Spleen (tissue), 11 donors: ENCODE results near the gene ABCD3. TPM values are rescaled to one million over a fixed set of nuclear protein-coding genes. Genes with fewer than 3 reads are reported as not detected.
"Not testable (repeated sequence)": the region's sequence is repeated elsewhere in the genome, so short reads cannot be mapped to it uniquely, and the experiment has no call there.

Source experiments
- DNase-seq: peaks from one replicate; pipeline ENCODE4 v3.0.0-alpha.2; 2020
- H3K27ac ChIP-seq, 8 donors: fragments of 200-600 bp; sonication (generic) in 7 of 8; 1 replicate in 4 of 8; 2 replicates in 4 of 8; pipeline versions ENCODE4 v1.5.0 to v1.8.0; 2016 to 2021; ENCODE audit warnings: inconsistent platforms in 4 of 8, mild to moderate bottlenecking in 4 of 8, moderate library complexity in 1 of 8
- H3K27me3 ChIP-seq, 7 donors: fragments of 200-600 bp; sonication (generic) in 6 of 7; replicated peaks in 1 of 7; 1 replicate in 4 of 7; 2 replicates in 3 of 7; pipeline versions ENCODE4 v1.5.0 to v1.8.0; 2016 to 2021; ENCODE audit warnings: inconsistent platforms in 3 of 7, mild to moderate bottlenecking in 1 of 7
- H3K36me3 ChIP-seq, 6 donors: fragments of 200-600 bp; sonication (generic) in 5 of 6; 1 replicate in 4 of 6; 2 replicates in 2 of 6; pipeline versions ENCODE4 v1.5.0 to v1.8.0; 2016 to 2021; ENCODE audit warnings: inconsistent platforms in 2 of 6
- H3K4me1 ChIP-seq, 6 donors: fragments of 200-600 bp; sonication (generic) in 5 of 6; 1 replicate in 3 of 6; 2 replicates in 3 of 6; pipeline versions ENCODE4 v1.5.0 to v1.8.0; 2016 to 2021; ENCODE audit warnings: inconsistent platforms in 3 of 6
- H3K4me3 ChIP-seq, 8 donors: fragments of 200-600 bp; sonication (generic) in 7 of 8; 1 replicate in 4 of 8; 2 replicates in 4 of 8; pipeline versions ENCODE4 v1.5.0 to v1.8.0; 2016 to 2021; ENCODE audit warnings: inconsistent platforms in 4 of 8, mild to moderate bottlenecking in 4 of 8, moderate library complexity in 2 of 8
- H3K9me3 ChIP-seq, 8 donors: fragments of 200-600 bp; sonication (generic) in 7 of 8; 1 replicate in 4 of 8; 2 replicates in 4 of 8; pipeline versions ENCODE4 v1.5.0 to v1.8.0; 2016 to 2021; ENCODE audit warnings: inconsistent platforms in 4 of 8
- POLR2A ChIP-seq, 3 donors: fragments of 450-650 bp; IDR thresholded peaks; one replicate each; pipeline ENCODE4 v1.5.1; 2017; ENCODE audit warnings: antibody characterized with exemption in 3 of 3, mild to moderate bottlenecking in 1 of 3
- POLR2AphosphoS5 ChIP-seq, 3 donors: sonication (generic); formaldehyde crosslinking; IDR thresholded peaks; one replicate each; pipeline ENCODE4 v1.5.1; 2017; ENCODE audit warnings: antibody characterized with exemption in 3 of 3
- whole genome bisulfite sequencing, 5 donors: extraction: QIAGEN DNeasy Blood & Tissue Kit in 3 of 5; methylation state at CpG; one replicate each; pipeline versions ENCODE4 v1.1.5 to v1.1.7; 2013 to 2018; 5-methylcytosine and 5-hydroxymethylcytosine counted together
- intact Hi-C: fragments of 100-400 bp; cut with DNase I; formaldehyde crosslinking; loops from one replicate; pipeline ENCODE4 v1.15.0; 2023; ENCODE audit warnings: low total_unique reads
- polyA plus RNA-seq, 3 donors: library from polyadenylated mRNA; stranded (reverse); fragments of 200-250 nt; gene quantifications; one replicate each; pipeline ENCODE4 v1.2.1, GENCODE V29; 2013
- total RNA-seq, 7 donors: library from RNA; depleted of rRNA in 3 of 7; stranded (reverse); fragments of >200 nt in 3 of 7; fragmentation: NEBNext Ultra II Directional in 4 of 7; extraction: Animal tissue kit (Norgen Biotek cat#: 25700) in 4 of 7; gene quantifications; one replicate each; pipeline versions ENCODE4 v1.1.0 to v1.2.1, GENCODE V29; 2016 to 2021
- TF ChIP-seq, protein P1 (sequence below), 11 experiments: fragments of 200-600 bp in 7 of 11; fragments of 450-650 bp in 4 of 11; sonication (generic) in 4 of 11; IDR thresholded peaks in 8 of 11; conservative IDR thresholded peaks in 3 of 11; 1 replicate in 7 of 11; 2 replicates in 4 of 11; pipeline versions ENCODE4 v1.4.0 to v1.8.0; 2016 to 2021; ENCODE audit warnings: antibody characterized with exemption in 11 of 11, inconsistent platforms in 4 of 11, mild to moderate bottlenecking in 1 of 11
- donor health status: healthy with polysubstance abuse.
- donor health status: DM: no; HTN: no; CAD: no; lungs with moderate emphysema.
- donor health status: DM: no; HTN: no; CAD: no.
- donor health status: Bipolar disorder and iron deficiency.
- donor health status: healthy.
- donor health status: DM: no; HTN: no; CAD: no.
- donor health status: DM: yes; HTN: yes; CAD: no.

ABCD3 gene
- total and polyA plus RNA-seq, 10 donors = 9.1 to 30.8 (median 19.8) TPM

DNA sequence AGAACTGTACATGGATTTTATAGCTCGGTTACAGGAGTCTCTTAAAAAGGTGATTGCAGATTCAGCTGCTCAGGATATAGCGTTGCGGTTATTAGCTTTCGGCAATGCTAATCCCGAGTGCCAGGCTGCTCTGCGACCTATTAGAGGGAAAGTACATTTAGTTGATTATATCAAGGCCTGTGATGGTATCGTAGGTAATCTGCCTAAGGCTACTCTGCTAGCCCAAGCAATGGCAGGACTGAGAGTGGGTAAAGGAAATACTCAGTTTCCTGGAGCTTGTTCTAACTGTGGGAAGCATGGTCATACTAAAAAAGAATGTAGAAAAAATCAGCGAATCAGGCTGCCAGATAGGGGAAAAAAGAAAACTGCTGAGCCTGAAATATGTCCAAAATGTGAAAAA is 27.5 kb downstream of the ABCD3 start:
- peaks cover 10 to 92% (median 87%) of the 10 kb centered on the region in 8 donors for H3K9me3 ChIP-seq
- 97 to 98% (median 97%) methylated on average over 8 of the region's 8 CpGs for WGBS, 5 donors

DNA sequence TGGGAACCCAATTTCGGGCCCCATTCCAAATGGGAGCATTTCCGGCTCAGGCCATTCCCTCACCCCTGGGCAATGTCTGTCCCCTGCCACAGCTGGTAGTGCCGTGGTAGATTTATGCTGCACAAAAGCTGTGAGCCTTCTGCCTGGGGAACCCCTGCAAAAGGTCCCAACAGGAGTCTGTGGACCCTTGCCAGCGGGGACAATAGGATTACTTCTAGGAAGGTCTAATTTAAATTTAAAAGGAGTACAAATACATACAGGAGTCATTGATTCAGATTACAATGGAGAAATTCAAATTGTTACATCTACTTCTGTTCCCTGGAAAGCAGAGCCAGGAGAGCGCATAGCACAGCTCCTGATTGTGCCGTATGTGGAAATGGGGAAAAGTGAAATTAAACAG is 28.0 kb downstream of the ABCD3 start:
- 95 to 98% (median 96%) methylated on average over 6 of the region's 6 CpGs for WGBS, 5 donors
- H3K9me3 ChIP-seq = peaks cover 10 to 96% (median 91%) of the 10 kb centered on the region in 8 donors

More for the DNA sequence above, 27.5 kb downstream of the ABCD3 start:
- H3K27me3 ChIP-seq, H3K4me1 ChIP-seq, H3K27ac ChIP-seq, intact Hi-C loops, H3K4me3 ChIP-seq, DNase-seq: not testable (repeated sequence)
- peaks cover 0 to 41% (median 23%) of the 10 kb centered on the region in 6 donors for H3K36me3 ChIP-seq

DNA sequence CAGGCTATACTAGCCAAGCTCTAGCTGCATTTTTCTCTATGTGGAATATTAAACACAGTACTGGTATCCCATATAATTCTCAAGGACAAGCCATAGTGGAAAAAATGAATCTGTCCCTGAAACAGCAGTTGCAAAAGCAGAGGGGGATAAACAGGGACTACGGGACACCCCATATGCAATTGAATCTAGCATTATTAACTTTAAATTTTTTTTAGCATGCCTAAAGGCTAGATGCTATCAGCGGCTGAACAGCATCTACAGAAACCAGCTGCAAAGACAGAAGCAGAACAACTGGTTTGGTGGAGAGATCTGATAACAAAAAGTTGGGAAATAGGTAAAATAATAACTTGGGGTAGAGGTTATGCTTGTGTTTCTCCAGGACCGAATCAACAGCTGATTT is 30.6 kb downstream of the ABCD3 start:
- WGBS, 5 donors = 95 to 100% (median 98%) methylated on average over 3 of the region's 3 CpGs
- H3K27ac ChIP-seq, H3K4me3 ChIP-seq, intact Hi-C loops, DNase-seq, H3K4me1 ChIP-seq, H3K27me3 ChIP-seq: not testable (repeated sequence)
- peaks cover 10 to 99% (median 93%) of the 10 kb centered on the region in 8 donors for H3K9me3 ChIP-seq
- H3K36me3 ChIP-seq = peaks cover 0 to 63% (median 35%) of the 10 kb centered on the region in 6 donors

More for the DNA sequence above, 28.0 kb downstream of the ABCD3 start:
- peaks cover 0 to 45% (median 27%) of the 10 kb centered on the region in 6 donors for H3K36me3 ChIP-seq
- intact Hi-C loops, H3K27ac ChIP-seq, H3K27me3 ChIP-seq, H3K4me3 ChIP-seq, DNase-seq, H3K4me1 ChIP-seq: not testable (repeated sequence)

DNA sequence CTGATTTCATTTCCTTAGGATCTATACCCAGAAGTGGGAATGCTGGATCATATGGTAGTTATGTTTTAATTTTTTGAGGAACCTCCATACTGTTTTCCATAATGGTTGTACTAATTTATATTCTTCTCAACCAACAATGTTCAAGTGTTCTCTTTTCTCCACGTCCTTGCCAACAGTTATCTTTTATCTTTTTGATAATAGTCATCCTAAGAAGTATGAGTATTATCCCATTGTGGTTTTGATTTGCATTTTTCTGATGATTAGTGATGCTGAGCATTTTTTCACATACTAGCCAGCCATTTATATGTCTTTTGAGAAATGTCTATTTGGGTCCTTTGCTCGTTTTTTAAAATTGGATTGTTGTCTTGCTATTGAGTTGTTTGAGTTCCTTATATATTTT is 38.5 kb downstream of the ABCD3 start:
- no peak for DNase-seq
- Histone ChIP-seq H3K27ac (no peak overlapping the region), H3K36me3 (peaks cover 0 to 55% (median 2%) of the 10 kb centered on the region in 6 donors), H3K9me3 (peaks cover 0 to 19% (median 13%) of the 10 kb centered on the region in 8 donors), H3K4me3 (no peak overlapping the region), H3K4me1 (no peaks in the 10 kb centered on the region), H3K27me3 (no peaks in the 10 kb centered on the region)
- TF ChIP-seq POLR2A (IDR thresholded peaks at IDR 0.05) = no peak
- TF ChIP-seq, protein P1, sequence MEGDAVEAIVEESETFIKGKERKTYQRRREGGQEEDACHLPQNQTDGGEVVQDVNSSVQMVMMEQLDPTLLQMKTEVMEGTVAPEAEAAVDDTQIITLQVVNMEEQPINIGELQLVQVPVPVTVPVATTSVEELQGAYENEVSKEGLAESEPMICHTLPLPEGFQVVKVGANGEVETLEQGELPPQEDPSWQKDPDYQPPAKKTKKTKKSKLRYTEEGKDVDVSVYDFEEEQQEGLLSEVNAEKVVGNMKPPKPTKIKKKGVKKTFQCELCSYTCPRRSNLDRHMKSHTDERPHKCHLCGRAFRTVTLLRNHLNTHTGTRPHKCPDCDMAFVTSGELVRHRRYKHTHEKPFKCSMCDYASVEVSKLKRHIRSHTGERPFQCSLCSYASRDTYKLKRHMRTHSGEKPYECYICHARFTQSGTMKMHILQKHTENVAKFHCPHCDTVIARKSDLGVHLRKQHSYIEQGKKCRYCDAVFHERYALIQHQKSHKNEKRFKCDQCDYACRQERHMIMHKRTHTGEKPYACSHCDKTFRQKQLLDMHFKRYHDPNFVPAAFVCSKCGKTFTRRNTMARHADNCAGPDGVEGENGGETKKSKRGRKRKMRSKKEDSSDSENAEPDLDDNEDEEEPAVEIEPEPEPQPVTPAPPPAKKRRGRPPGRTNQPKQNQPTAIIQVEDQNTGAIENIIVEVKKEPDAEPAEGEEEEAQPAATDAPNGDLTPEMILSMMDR (IDR thresholded peaks at IDR 0.05 in 8 of 11, conservative IDR thresholded peaks at IDR 0.05 in 3 of 11) = no peak
- TF ChIP-seq POLR2AphosphoS5 (IDR thresholded peaks at IDR 0.05) = no peak
- WGBS, 5 donors = 73 to 87% (median 80%) methylated on average over 2 of the region's 2 CpGs
- intact Hi-C loops = no loop called here

DNA sequence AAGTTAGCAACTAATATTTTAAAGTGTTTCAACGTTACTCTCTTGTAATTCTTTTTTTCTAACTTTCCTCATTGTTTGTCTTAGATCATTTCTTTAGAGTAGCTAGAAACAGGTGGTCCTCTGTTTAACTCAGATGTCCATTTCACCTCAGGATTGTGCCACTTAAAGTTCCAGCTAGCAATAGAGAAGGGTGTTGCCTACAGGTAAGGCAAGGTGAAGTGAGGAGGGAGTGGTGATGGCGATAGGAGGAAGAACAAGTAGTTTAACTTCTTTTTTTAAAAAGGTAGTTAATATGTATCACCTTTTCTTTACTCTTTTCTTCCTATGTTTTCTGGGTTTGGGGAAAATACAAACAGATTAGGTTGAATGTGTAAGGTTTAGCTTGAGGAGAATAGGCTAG is 44.4 kb downstream of the ABCD3 start:
- H3K27me3 ChIP-seq = no peaks in the 10 kb centered on the region
- TF ChIP-seq POLR2A (IDR thresholded peaks at IDR 0.05) = no peak

DNA sequence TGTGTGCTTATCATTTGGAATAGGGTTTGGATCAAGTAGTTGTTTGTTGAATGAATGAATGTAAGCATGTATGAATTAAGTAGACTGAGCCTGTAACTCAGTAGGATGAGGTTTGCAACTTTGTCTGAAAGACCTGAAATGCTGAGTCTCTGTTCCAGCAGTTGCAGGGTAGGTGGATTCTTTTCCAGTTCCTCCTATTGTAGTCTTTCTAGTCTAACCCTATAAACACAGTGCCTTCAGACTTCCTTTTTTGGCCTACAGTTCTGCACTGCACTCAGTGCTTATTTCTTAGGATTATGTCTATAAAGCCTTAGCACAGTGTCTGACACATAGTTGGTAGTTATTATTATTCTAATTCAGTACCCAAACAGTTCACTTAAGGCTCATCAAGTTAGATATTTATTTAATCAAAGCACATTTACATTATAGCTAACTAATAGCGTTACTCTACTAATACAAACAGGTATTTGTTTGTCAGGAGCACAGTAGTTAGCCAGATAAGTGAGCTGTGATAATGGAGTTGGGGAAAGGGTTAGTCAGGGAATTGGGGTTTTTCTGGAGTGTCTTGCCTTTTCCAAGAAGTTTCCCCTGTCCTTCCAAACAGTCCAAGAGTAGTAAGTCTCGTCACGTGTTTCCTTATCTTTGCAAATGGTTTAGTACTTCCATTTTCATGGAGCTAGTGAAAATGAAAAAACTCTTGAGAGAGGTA is 45.0 kb downstream of the ABCD3 start:
- Histone ChIP-seq H3K27me3 (no peaks in the 10 kb centered on the region), H3K27ac (no peak overlapping the region), H3K4me1 (peaks cover 0 to 16% (median 6%) of the 10 kb centered on the region in 6 donors), H3K4me3 (no peak overlapping the region), H3K9me3 (no peaks in the 10 kb centered on the region), H3K36me3 (peaks cover 0 to 59% (median 6%) of the 10 kb centered on the region in 6 donors)
- 84 to 95% (median 93%) methylated on average over 3 of the region's 3 CpGs for WGBS, 5 donors
- DNase-seq = no peak
- intact Hi-C loops = no loop called here
- TF ChIP-seq POLR2A (IDR thresholded peaks at IDR 0.05) = no peak
- TF ChIP-seq, protein P1 (IDR thresholded peaks at IDR 0.05 in 8 of 11, conservative IDR thresholded peaks at IDR 0.05 in 3 of 11) = no peak
- no peak for TF ChIP-seq POLR2AphosphoS5 (IDR thresholded peaks at IDR 0.05)

More for the DNA sequence above, 44.4 kb downstream of the ABCD3 start:
- Histone ChIP-seq H3K9me3 (no peaks in the 10 kb centered on the region), H3K36me3 (peaks cover 0 to 59% (median 6%) of the 10 kb centered on the region in 6 donors), H3K27ac (no peak overlapping the region), H3K4me3 (no peak overlapping the region), H3K4me1 (peaks cover 0 to 16% (median 6%) of the 10 kb centered on the region in 6 donors)
- DNase-seq = no peak
- intact Hi-C loops = no loop called here
- WGBS, 5 donors = 86 to 95% (median 87%) methylated on average over 2 of the region's 2 CpGs
